HG03025 (cell line): ENCODE data around the gene KRTAP10-9.
"Not testable (repeated sequence)": the region's sequence is repeated elsewhere in the genome, so short reads cannot be mapped to it uniquely, and the experiment has no call there.

Experiments used
- ATAC-seq: cut with Tn5 transposase; IDR thresholded peaks from one replicate; pipeline ENCODE4 v1.9.1; 2021; ENCODE audit warnings: mild to moderate bottlenecking, moderate library complexity; ENCODE audit not compliant: unreplicated experiment, low FRiP score

KRTAP10-9 gene

DNA sequence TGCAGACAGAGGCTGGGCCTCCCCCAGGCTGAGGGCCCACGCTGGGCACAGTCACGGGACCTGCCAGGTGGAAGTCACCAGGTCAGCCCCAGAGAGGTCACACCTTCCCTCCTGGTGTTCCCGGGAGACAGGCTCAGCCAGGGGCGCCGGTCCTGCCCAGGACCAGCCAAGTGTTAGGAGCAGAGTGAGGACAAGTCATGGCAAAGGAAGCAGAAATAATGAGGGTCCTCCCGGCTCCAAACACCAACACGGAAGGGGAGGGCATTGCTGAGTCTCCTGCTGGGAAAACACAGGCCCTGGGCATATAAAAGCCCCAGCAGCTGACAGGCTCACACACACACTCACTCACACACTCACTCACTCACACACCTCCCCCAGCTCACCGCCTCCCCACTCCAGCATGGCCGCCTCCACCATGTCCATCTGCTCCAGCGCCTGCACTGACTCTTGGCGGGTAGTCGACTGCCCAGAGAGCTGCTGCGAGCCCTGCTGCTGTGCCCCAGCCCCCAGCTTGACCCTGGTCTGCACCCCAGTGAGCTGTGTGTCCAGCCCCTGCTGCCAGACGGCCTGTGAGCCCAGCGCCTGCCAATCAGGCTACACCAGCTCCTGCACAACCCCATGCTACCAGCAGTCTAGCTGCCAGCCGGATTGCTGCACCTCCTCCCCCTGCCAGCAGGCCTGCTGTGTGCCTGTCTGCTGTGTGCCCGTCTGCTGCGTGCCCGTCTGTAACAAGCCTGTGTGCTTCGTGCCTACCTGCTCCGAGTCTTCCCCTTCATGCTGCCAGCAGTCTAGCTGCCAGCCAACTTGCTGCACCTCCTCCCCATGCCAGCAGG lies 10.3 kb downstream of the KRTAP10-9 start, which contains the start of gene KRTAP10-10:
Gene KRTAP10-10 (plus strand): TSS at position 339 of the 833 bp plus-strand sequence. CDS start 62 bp downstream, at position 401.
- no peak for ATAC-seq

- ATAC-seq = not testable (repeated sequence)
These were observed 11.0 kb downstream of the KRTAP10-9 start for GRCh38 chr21:44637851-44638348.

DNA sequence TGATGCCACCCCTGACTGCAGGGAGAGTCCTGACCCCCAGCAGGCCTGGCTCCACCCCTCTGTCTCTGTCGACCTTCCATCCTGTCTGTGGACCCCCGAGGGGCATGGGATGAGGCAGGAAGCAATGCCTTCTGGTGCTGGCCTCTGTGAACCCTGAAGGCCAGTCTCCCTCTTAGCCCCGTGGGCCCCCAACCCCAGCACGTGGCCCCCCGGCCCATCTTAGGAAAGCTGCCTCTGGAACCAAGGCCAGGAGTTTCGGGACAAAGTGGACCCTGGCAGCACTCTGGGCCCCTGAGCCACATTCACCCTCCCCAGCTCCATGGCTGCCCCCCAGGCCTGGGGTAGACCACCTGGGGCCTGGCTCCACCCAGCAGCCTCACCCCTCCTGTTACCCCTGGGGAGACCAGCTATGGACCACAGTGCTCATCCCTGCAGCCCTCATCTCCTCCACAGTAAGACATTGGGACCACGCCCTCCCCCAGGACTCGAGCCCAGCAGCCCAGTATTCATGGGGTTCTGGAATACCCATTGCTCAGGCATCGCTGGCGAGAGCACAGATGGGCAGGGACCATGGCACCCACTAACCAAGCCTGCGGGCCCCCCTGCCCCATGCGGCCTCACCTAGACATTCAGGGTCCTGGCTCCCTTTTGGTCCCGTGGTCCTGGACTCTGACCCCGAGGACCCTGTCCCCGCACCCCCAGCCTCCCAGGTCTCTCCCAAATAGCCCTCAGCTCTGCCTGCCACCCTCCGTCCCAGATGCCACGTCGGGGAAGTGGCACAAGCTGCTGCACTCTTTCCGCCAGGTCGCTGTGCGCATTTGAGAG lies 11.8 kb downstream of the KRTAP10-9 start:
- not testable (repeated sequence) for ATAC-seq

- no peak for ATAC-seq
These were observed 12.4 kb downstream of the KRTAP10-9 start for GRCh38 chr21:44639331-44639655.

GRCh38 chr21:44640761-44641160 lies 13.9 kb downstream of the KRTAP10-9 start:
- ATAC-seq = no peak

DNA sequence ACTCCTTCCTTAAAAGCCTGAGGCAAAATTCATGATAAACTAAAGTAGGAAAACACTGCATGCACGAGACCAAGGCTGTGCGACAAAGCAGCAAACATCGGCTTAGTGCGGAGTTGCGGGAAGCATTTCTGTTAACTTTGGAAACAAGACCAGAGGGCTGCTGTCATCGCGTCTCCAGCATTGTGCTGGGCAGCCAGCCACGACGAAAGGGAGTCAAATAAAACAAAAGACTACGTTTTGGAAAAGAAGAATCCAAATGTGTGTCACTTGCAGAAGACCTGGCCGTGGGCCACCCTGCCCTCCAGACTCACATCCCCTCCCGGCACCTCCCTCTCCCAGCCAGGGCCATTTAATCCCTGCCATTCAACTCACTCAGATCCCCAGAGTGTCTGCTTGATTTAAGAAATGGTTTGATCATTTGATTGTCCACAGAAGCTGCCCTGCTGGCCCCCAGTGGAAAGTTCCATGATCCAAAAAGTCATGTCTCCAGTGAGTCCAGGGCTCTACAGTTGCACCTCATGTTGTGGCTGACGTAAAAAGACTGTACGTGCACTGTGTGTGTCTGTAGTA lies 16.9 kb downstream of the KRTAP10-9 start:
- ATAC-seq = no peak

DNA sequence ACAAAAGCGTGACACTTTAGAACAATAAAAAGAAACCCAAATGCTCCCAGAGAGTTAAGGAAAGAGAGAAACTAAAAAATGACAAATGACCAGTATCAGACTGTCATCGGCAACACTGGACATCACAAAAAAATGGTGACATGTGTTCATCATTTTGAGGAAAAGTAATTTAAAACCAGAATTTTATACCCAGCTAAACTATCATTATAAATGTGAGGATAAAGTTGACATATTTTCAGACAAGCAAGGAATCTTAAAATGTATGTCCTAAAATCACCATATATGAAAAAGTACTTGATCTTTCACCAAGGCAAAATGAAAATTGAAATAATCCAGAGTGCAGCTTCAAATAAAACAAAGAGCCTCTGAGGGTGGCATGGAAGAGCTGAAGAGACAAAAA lies 18.0 kb downstream of the KRTAP10-9 start:
- no peak for ATAC-seq

GRCh38 chr21:44646366-44647221 lies 19.7 kb downstream of the KRTAP10-9 start, which contains the start of gene KRTAP10-11:
Gene KRTAP10-11 (plus strand): TSS chr21:44646414. CDS start chr21:44646459, 45 bp downstream.
- ATAC-seq = not testable (repeated sequence)

DNA sequence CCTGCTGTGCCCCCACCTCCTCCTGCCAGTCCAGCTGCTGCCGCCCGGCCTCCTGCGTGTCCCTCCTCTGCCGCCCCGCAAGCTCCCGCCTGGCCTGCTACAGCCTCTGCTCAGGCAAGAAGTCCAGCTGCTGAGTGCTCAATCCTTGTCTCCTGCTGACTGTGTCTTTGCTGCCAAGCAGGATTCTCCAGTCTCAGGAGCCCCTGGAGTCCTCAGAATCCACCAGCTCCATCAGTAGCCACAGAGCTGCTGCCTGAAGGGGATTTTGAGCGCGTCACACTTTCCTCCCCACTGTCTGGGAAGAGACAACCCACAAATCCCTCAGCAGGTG lies 20.3 kb downstream of the KRTAP10-9 start:
- no peak for ATAC-seq

- no peak for ATAC-seq
These were observed 21.8 kb downstream of the KRTAP10-9 start for GRCh38 chr21:44648557-44649311.

- no peak for ATAC-seq
These were observed 22.7 kb downstream of the KRTAP10-9 start for GRCh38 chr21:44649521-44650100.

GRCh38 chr21:44650265-44650972 lies 23.5 kb downstream of the KRTAP10-9 start:
- no peak for ATAC-seq

GRCh38 chr21:44650973-44651675 lies 24.2 kb downstream of the KRTAP10-9 start:
- no peak for ATAC-seq

DNA sequence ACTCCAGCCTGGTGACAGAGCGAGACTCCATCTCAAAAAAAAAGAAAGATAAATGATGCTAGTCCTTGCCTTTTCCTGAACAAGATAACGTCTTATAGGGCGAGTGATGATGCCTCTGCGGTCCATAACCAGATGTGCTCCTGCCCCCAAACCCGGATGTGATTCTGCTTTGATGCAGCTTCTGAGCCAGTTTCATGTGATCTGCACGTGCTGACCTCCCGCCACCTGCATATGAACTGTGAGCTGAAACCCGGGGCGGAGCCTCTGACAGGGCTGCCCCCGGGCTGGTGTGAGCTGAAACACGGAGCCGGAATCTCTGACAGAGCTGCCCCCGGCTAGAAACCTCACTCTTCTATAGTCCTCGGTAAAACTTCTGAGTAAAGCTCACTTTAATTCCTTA lies 26.2 kb downstream of the KRTAP10-9 start:
- no peak for ATAC-seq

DNA sequence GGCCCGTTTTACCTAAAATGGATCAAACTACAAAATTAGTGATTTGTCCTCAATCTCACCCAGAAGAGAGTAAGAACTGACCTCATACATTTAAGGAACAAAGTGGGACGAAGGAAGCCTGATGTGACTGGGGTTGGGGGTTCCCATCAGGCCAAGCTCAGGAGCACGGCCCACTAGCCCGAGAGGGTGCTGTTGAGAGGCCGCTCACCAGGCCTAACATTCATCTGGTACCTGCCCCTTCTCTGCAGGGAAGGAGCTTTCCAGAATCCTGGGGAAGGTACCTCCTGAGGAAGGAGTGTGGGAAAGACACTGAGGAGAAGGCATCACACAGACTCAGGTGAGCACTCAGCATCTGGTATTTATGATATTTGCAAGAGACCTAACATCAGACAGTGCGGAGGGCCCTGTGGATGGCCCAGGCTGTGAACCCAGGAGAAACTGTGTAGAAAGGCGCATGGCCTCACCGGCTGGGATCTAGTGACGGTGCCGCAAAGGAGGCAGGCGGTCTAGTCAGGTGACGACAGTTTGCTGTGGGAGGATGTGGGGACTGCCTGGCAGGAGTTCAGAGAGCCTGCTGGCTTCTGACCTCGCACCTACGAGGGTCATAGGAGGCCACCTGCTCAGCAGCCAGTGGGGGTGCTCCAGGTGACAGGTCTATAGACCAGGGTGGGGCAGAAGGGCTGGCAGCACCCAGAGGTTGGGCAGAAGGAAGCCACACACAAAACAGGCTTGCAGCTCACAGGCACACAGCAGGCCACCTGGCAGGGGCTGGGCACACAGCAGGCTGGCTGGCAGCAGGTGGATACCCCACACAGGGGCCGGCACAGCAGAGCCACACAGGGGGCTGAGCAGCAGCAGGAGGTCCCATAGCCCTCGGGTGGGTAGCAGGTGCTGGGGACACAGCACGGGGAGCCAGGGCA lies 27.0 kb downstream of the KRTAP10-9 start:
- no peak for ATAC-seq

GRCh38 chr21:44654576-44655175 lies 27.8 kb downstream of the KRTAP10-9 start, which contains the start of gene KRTAP12-4:
Gene KRTAP12-4 (minus strand): TSS chr21:44654659. CDS start chr21:44654614, 45 bp downstream.
- no peak for ATAC-seq
